PFSK-1 (cell line): ENCODE results near the gene MAMDC4.

Experiments used
- FOXP2 ChIP-seq: optimal IDR thresholded peaks from 2 replicates; pipeline ENCODE3; 2011; ENCODE audit warnings: borderline replicate concordance, control low read depth, inconsistent platforms; ENCODE audit not compliant: insufficient read depth; ENCODE audit errors: extremely low read length, extremely low read depth
- POLR2AphosphoS5 ChIP-seq: IDR thresholded peaks from 2 replicates; pipeline ENCODE4 v1.6.1; 2012; ENCODE audit warnings: low read depth, mild to moderate bottlenecking, control low read depth, low read length, moderate library complexity
- SIN3A ChIP-seq: IDR thresholded peaks from 2 replicates; pipeline ENCODE4 v1.6.1; 2012; ENCODE audit warnings: mild to moderate bottlenecking, low read length, moderate library complexity, borderline replicate concordance; ENCODE audit not compliant: insufficient read depth
- TAF1 ChIP-seq: IDR thresholded peaks from 2 replicates; pipeline ENCODE4 v1.6.1; 2012; ENCODE audit warnings: low read length, control low read depth, borderline replicate concordance; ENCODE audit not compliant: insufficient read depth
- TF ChIP-seq, protein P1 (sequence below), 2 experiments: IDR thresholded peaks; 2 replicates each; pipeline versions ENCODE4 v1.6.1 to v1.8.0; 2011 to 2012; ENCODE audit warnings: low read depth in 2 of 2, low read length in 2 of 2, control low read depth in 1 of 2, inconsistent platforms in 1 of 2, mild to moderate bottlenecking in 1 of 2, moderate library complexity in 1 of 2; ENCODE audit not compliant: insufficient read depth in 1 of 2

MAMDC4 gene

DNA sequence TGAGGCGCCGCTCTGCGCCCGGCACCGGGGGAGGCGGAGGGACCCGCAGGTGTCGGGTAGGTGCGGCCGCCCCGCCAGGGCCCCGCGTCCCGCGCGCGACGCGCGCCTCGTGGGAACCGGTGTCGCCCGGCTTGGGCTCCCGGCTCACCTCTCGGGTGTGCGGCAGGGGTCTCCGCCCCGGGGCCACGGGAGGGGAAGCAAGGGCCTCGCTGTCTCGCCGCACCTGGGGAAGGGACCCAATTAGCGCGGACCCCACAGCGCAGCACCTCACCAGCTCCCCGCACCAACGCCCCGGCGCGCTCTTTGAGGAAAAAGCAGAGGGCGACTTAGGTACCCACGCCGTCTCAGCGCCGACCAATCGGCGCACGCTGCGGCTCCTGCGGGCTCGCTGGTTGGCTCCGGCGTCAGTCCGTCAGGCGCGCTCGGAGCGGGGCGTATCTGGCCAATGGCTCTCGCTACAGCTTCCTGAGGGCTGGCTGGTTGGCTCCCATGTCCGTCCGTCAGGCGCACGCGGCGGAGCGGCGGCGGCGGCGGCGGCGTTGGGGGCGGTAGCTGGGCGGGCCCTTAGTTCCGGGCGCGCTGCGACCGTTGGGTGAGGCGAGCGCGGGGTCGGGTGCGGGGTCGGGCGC, 33.9 kb downstream of the MAMDC4 start, which contains the start of gene TRAF2:
Gene TRAF2, plus strand, starts transcription at position 567 of the 629 bp plus-strand sequence. CDS start 12,225 bp downstream, outside the sequence.
- TF ChIP-seq TAF1 (0 out of 2 replicates have a peak, but pooled peaks have one; percentile 24), FOXP2 (no peak), POLR2AphosphoS5 (peak; percentile 60), SIN3A (no peak)
- TF ChIP-seq, protein P1, sequence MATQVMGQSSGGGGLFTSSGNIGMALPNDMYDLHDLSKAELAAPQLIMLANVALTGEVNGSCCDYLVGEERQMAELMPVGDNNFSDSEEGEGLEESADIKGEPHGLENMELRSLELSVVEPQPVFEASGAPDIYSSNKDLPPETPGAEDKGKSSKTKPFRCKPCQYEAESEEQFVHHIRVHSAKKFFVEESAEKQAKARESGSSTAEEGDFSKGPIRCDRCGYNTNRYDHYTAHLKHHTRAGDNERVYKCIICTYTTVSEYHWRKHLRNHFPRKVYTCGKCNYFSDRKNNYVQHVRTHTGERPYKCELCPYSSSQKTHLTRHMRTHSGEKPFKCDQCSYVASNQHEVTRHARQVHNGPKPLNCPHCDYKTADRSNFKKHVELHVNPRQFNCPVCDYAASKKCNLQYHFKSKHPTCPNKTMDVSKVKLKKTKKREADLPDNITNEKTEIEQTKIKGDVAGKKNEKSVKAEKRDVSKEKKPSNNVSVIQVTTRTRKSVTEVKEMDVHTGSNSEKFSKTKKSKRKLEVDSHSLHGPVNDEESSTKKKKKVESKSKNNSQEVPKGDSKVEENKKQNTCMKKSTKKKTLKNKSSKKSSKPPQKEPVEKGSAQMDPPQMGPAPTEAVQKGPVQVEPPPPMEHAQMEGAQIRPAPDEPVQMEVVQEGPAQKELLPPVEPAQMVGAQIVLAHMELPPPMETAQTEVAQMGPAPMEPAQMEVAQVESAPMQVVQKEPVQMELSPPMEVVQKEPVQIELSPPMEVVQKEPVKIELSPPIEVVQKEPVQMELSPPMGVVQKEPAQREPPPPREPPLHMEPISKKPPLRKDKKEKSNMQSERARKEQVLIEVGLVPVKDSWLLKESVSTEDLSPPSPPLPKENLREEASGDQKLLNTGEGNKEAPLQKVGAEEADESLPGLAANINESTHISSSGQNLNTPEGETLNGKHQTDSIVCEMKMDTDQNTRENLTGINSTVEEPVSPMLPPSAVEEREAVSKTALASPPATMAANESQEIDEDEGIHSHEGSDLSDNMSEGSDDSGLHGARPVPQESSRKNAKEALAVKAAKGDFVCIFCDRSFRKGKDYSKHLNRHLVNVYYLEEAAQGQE (IDR thresholded peaks at IDR 0.05; ENCODE audit: insufficient read depth in 1 of 2, low read depth in 2 of 2, low read length in 2 of 2): no peak

DNA sequence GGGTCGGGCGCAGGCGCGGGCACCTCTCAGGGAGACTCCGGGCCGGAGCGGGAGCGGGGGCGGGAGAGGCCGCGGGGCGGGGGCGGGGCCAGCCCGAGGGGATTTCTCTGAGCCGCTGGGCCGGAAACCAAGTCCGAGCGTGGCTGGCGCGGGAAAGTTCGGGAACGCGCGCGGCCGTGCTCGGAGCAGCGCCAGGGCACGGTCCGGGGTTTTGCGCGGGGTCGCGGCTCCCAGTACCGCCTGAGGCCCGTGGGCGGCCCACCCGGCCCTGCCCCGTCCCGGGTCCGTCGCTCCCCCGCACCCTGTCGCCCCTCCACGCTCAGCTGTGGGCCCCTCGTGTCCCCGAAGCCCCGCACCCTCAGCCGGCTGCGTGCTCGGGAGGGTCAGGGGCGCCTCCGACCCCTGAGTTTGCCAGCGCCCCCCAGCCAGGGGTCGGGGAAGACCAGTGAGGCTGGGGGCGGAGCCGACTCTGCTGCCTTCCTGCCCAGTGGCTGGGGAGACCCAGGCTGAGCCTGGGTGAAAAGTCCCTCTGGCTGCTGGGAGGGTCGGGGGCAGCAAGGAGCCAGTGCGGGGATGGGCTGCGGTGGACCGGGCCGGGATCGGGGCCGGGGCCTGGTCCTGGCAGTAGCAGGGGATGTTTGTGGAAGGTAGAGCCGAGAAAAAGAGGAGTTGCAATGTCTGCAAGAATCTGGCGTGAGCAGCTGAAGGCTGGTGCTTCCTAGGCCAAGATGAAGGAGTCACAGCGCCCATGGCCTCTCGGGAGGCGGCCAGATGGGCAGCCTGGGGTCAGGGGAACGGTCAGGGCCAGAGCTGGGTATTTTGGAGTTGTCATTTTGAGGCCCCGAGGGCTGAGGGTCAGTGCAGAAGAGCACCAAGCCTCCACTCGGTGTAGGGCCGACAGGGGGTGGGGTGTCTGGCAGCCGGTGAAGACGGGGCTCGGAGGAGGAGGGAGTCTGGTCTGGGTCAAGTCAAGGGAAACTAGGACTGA, 34.8 kb downstream of the MAMDC4 start:
- TF ChIP-seq TAF1 (no peak), POLR2AphosphoS5 (no peak), FOXP2 (peak; percentile 12), SIN3A (no peak)
- TF ChIP-seq, protein P1 (IDR thresholded peaks at IDR 0.05; ENCODE audit: insufficient read depth in 1 of 2, low read depth in 2 of 2, low read length in 2 of 2): no peak

DNA sequence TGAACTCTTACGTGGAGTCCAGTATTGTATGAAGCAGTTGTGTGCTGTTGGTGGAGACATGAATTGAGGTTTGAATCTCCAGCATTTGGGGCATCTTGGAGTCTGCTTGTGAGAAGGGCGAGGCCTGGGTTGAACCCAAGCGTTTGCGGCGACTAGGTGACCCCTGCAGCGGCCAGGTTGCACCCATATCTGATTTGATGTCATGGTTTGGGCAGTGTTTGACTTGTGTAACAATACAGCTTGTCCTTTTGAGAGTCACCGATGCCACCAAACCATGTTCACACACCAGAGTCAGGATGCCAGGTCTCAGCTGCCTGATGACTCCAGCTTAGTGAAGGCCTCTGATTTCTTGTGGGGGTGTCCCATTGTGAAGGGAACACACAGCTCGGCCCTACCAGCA, 36.3 kb downstream of the MAMDC4 start:
- TF ChIP-seq SIN3A (no peak), FOXP2 (no peak), TAF1 (no peak), POLR2AphosphoS5 (no peak)
- TF ChIP-seq, protein P1 (IDR thresholded peaks at IDR 0.05; ENCODE audit: insufficient read depth in 1 of 2, low read depth in 2 of 2, low read length in 2 of 2): no peak

DNA sequence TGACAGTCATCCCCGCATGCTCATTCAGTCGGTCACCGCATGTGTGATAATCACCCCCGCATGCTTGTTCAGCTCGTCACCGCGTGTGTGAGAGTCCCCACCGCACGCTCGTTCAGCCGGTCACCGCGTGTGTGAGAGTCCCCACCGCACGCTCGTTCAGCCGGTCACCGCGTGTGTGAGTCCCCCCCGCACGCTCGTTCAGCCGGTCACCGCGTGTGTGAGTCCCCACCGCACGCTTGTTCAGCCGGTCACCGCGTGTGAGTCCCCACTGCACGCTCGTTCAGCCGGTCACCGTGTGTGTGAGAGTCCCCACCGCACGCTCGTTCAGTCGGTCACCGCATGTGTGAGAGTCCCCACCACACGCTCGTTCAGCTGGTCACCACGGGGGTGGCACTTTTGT, 37.7 kb downstream of the MAMDC4 start:
- TF ChIP-seq TAF1: no peak
- no peak for TF ChIP-seq SIN3A
- TF ChIP-seq, protein P1 (IDR thresholded peaks at IDR 0.05; ENCODE audit: insufficient read depth in 1 of 2, low read depth in 2 of 2, low read length in 2 of 2): no peak
- TF ChIP-seq FOXP2: no peak
- TF ChIP-seq POLR2AphosphoS5: no peak
